ENCODE data around the gene TMEM163. TPM values are rescaled to one million over a fixed set of nuclear protein-coding genes. Genes with fewer than 3 reads are reported as not detected.

The TMEM163 gene
- total and polyA plus RNA-seq, 4 donors = 5.8 to 46.9 (median 29.8) TPM

GRCh38 chr2:134662751-134663150 is 56.0 kb downstream of the TMEM163 start:
- no peak overlapping the region for H3K27ac ChIP-seq (ENCODE audit: low read depth in 1 of 2, low read length in 1 of 2)
- no peaks in the 10 kb centered on the region for H3K9me3 ChIP-seq (ENCODE audit: control insufficient read depth in 4 of 4, insufficient read depth in 3 of 4, low read length in 3 of 4)
- H3K4me3 ChIP-seq = no peak overlapping the region
- H3K36me3 ChIP-seq (ENCODE audit: control insufficient read depth in 4 of 4, insufficient read depth in 4 of 4, low read length in 4 of 4) = no peaks in the 10 kb centered on the region
- TF ChIP-seq, protein P1, sequence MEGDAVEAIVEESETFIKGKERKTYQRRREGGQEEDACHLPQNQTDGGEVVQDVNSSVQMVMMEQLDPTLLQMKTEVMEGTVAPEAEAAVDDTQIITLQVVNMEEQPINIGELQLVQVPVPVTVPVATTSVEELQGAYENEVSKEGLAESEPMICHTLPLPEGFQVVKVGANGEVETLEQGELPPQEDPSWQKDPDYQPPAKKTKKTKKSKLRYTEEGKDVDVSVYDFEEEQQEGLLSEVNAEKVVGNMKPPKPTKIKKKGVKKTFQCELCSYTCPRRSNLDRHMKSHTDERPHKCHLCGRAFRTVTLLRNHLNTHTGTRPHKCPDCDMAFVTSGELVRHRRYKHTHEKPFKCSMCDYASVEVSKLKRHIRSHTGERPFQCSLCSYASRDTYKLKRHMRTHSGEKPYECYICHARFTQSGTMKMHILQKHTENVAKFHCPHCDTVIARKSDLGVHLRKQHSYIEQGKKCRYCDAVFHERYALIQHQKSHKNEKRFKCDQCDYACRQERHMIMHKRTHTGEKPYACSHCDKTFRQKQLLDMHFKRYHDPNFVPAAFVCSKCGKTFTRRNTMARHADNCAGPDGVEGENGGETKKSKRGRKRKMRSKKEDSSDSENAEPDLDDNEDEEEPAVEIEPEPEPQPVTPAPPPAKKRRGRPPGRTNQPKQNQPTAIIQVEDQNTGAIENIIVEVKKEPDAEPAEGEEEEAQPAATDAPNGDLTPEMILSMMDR (IDR thresholded peaks at IDR 0.05; ENCODE audit: control extremely low read depth, extremely low read depth) = no peak
- peaks cover 0 to 4% (median 0%) of the 10 kb centered on the region in 5 donors for H3K4me1 ChIP-seq (ENCODE audit: control insufficient read depth in 5 of 5, insufficient read depth in 5 of 5, low read length in 5 of 5)
- no peak for DNase-seq
- H3K27me3 ChIP-seq (ENCODE audit: control insufficient read depth in 3 of 3, insufficient read depth in 3 of 3, low read length in 2 of 3) = no peaks in the 10 kb centered on the region
- WGBS, 2 donors = 98 to 100% methylated on average over 1 of the region's 1 CpG
- H3K9ac ChIP-seq (ENCODE audit: insufficient read depth in 1 of 2, low read length in 2 of 2) = no peak overlapping the region
- no peak for ATAC-seq (ENCODE audit: insufficient read depth, low FRiP score)

- 69 to 77% methylated on average over 7 of the region's 7 CpGs for WGBS, 2 donors
- TF ChIP-seq, protein P1 (IDR thresholded peaks at IDR 0.05; ENCODE audit: control extremely low read depth, extremely low read depth) = no peak
- DNase-seq (no peak), ATAC-seq (ENCODE audit: insufficient read depth, low FRiP score) (no peak)
- H3K36me3 ChIP-seq (ENCODE audit: control insufficient read depth in 4 of 4, insufficient read depth in 4 of 4, low read length in 4 of 4) = no peaks in the 10 kb centered on the region
- no peak overlapping the region for H3K9ac ChIP-seq (ENCODE audit: insufficient read depth in 1 of 2, low read length in 2 of 2)
- H3K27ac ChIP-seq (ENCODE audit: low read depth in 1 of 2, low read length in 1 of 2) = peak overlapping the region in 1 of 2 donors; percentile 52
- H3K4me3 ChIP-seq = no peak overlapping the region
- H3K27me3 ChIP-seq (ENCODE audit: control insufficient read depth in 3 of 3, insufficient read depth in 3 of 3, low read length in 2 of 3) = no peaks in the 10 kb centered on the region
- peaks cover 0 to 4% (median 0%) of the 10 kb centered on the region in 5 donors for H3K4me1 ChIP-seq (ENCODE audit: control insufficient read depth in 5 of 5, insufficient read depth in 5 of 5, low read length in 5 of 5)
- no peaks in the 10 kb centered on the region for H3K9me3 ChIP-seq (ENCODE audit: control insufficient read depth in 4 of 4, insufficient read depth in 3 of 4, low read length in 3 of 4)
These were observed 58.0 kb downstream of the TMEM163 start for GRCh38 chr2:134660626-134661402.

DNA sequence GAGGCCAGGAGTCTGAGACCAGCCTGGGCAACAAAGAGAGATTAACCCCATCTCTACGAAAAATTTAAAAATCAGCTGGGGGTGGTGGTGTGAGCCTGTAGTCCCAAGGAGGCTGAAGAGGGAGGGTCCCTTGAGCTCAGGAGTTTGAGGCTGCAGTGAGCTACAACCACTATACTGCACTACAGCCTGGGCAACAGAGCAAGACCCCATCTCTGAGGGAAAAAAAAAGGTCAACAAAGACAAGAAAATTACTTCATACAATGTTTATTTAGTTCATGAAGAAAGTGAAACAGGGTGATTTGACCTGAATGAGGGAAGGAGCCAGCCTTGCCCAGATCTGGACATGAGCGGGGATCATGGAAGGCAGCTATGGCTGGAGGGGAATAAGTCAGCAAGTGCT is 59.1 kb downstream of the TMEM163 start:
- Histone ChIP-seq H3K36me3 (ENCODE audit: control insufficient read depth in 4 of 4, insufficient read depth in 4 of 4, low read length in 4 of 4) (no peaks in the 10 kb centered on the region), H3K9me3 (ENCODE audit: control insufficient read depth in 4 of 4, insufficient read depth in 3 of 4, low read length in 3 of 4) (no peaks in the 10 kb centered on the region), H3K9ac (ENCODE audit: insufficient read depth in 1 of 2, low read length in 2 of 2) (no peak overlapping the region), H3K4me3 (no peak overlapping the region), H3K4me1 (ENCODE audit: control insufficient read depth in 5 of 5, insufficient read depth in 5 of 5, low read length in 5 of 5) (peaks cover 0 to 4% (median 0%) of the 10 kb centered on the region in 5 donors), H3K27me3 (ENCODE audit: control insufficient read depth in 3 of 3, insufficient read depth in 3 of 3, low read length in 2 of 3) (no peaks in the 10 kb centered on the region), H3K27ac (ENCODE audit: low read depth in 1 of 2, low read length in 1 of 2) (peak overlapping the region in 1 of 2 donors; percentile 35)
- 48 to 75% methylated on average over 2 of the region's 2 CpGs for WGBS, 2 donors
- DNase-seq (no peak), ATAC-seq (ENCODE audit: insufficient read depth, low FRiP score) (no peak)
- TF ChIP-seq, protein P1 (IDR thresholded peaks at IDR 0.05; ENCODE audit: control extremely low read depth, extremely low read depth) = no peak
